NCI-H69 (cell line): ENCODE results near the gene BACH2.
A peak's percentile ranks its signal among the peaks of the same experiment; 100 is the strongest.

Experiments
- DNase-seq: peaks from one replicate; lab custom pipeline; 2025; lab: John Stamatoyannopoulos, UW

Gene BACH2

GRCh38 chr6:89966913-89967312 lies 329.7 kb downstream of the BACH2 start:
- no peak for DNase-seq

- peak; percentile 61 for DNase-seq
Observed at GRCh38 chr6:89966228-89966544, 330.5 kb downstream of the BACH2 start.

- DNase-seq: no peak
Observed at GRCh38 chr6:89965441-89966227, 331.0 kb downstream of the BACH2 start.

GRCh38 chr6:89963391-89963790 lies 333.3 kb downstream of the BACH2 start:
- no peak for DNase-seq

DNA sequence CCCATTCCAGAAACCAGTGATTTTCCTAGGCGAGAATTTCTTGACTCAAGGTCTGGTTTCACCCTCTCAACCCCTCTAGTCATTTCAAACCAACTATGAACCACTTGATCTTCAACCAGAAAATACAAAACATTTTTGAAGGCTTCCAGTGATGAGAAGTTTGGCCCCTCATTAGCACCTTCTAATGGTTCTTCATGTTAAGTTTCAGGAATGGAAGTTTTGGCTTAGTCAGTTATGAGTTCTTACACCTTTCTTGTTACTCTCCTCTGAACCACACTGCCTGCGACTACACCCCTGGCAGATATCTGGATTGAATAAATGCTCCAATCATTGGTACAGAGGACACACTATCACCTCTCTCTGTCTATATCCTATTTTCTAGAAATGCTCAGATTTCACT lies 335.2 kb downstream of the BACH2 start:
- no peak for DNase-seq

- DNase-seq: no peak
Observed at GRCh38 chr6:89959883-89960282, 336.8 kb downstream of the BACH2 start.

DNA sequence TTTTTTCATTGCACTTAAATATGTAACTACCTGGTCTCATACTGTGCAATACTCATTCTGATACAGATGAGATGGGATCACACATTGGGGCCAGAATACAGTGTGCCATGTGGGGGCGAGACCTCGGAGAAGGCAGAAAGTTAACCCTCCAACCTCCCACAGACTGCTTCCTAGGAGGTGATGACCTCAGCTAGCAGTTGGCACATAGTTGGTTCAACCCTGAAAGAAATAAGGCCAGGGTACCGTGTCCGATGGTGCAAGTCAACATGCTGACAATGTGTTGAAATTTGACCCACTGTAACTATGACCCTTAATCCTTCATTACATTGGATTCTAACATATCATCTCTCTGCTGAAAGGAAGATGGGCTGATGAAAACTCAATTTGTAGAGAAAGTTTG lies 340.5 kb downstream of the BACH2 start:
- DNase-seq: no peak

GRCh38 chr6:89955364-89955763 lies 341.3 kb downstream of the BACH2 start:
- DNase-seq: no peak

DNA sequence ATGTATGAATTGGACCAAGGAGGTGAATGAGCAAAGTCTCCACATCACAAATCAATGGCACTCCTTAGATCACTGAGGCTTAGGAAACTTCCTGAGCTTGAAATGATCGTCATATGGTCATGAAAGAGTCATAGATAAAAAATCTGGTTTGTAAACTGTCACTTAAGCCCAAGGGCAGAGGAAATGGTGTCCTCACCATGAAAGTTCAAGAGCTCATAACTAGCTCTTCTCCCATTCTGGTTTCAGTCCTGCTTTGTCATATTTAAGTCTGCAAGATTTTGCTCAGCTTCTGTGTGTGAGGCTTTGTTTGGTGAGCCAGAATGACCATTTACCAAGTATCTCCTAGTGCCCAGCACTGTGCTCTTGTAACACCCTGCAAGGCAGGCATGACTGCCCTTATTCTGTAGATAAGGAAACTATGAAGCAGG lies 341.9 kb downstream of the BACH2 start:
- no peak for DNase-seq

DNA sequence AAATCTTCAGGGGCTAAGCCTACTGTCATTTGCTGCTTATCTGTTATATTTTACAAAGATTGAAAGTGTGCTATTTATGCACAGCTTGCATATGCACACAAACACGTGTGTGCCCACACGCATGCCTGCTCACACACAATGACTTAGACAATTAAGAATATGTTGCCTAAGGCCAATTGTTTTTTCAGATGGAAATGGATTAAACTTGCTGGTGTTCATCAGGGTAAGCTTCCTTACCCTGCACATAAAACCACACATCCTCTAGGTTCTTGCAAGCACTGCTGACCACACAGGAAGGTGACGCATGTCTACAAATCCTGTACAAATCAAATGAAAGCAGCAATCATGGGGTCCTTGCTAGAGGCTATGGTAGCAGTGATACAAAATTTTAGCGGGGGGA lies 344.0 kb downstream of the BACH2 start:
- peak; percentile 59 for DNase-seq

- peak; percentile 59 for DNase-seq
Observed at GRCh38 chr6:89952105-89952671, 344.5 kb downstream of the BACH2 start.

DNA sequence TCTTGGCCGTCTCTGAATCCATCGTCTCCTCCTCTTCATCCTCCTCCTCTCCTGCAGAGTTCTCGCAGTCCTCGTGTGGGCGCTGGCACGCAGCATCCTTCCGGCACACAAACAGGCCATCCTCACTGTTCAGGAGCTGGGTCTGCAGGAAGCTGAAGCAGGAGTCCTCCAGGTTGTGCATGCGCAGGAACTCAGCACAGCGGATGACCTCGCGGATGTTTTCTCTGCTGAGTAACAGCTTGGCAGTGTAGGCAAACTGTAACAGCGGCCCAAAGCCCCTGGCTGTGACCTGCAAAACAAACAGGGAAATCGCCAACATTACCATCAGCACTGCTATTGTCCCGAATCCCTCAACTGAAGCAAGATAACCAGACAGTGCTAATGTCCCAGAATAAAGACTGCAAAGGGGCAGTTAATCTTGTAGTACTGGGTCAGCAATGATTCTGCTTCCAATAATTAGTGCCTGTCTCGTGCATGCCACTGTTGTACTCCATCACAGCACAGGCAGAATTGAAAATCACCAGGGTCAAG lies 345.0 kb downstream of the BACH2 start:
- DNase-seq: peak; percentile 74

DNA sequence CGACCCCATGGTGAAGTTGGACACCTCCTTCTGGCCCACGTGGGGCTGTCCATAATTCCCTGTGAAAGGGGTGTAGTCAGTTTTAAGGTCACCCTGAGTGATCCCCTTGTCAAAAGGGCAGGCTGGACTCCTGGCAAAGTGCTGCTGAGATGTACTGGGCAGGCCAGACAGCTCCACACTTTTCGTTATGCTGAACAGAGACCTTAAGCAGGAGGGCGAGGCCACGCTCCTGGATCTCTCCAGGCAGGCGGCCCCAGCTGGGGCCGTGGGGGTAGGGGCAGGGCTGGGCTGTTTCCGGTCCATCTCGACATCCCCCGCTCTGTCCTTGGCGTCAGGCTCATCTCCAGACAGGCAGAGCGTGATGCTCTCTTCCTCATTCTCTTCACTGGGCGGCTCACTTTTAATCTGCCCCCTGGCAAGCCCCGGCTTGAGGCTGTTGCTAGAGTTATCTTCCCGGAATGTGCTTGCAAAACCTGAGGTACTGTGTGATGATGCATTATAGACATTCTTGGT lies 345.7 kb downstream of the BACH2 start:
- no peak for DNase-seq

DNA sequence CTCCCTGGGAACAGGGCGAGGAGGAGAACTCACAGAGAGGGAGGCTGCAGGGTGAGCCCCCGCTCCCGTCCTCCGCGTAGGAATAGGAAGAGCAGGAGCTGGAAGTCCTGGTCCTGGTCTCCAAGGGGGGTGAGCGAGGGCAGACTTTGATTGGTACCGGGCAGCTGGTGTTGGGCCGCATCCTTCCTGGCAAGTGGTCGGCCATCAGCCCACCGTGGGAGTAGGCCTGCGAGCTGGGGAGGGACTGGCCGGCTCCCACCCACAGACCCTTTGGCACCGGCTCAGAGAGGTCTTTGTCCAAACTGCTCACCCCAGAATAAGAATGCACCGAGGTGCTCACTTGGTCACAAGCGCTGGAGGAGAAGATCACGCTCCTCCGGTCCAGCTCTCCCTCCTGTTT lies 346.2 kb downstream of the BACH2 start:
- DNase-seq: no peak

DNA sequence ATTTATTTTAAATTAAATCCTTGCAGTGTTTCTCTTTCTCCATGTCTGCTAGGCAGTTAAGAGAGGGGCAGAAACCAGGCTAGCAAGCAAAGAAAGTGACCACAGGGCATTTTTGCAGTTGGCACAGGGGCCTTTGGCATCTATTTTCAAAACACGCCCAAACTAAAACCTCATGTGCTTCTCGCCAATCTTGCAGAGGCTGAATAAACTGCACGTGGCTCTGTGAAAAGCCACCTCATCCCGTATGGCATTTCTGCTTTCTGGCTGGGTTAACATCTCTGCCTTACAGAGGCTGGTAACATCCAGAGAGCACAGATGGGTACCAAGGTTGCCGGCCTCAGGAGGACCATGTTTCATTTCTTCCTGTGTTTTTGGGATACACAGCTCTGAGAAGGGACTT lies 347.8 kb downstream of the BACH2 start:
- DNase-seq: no peak

DNA sequence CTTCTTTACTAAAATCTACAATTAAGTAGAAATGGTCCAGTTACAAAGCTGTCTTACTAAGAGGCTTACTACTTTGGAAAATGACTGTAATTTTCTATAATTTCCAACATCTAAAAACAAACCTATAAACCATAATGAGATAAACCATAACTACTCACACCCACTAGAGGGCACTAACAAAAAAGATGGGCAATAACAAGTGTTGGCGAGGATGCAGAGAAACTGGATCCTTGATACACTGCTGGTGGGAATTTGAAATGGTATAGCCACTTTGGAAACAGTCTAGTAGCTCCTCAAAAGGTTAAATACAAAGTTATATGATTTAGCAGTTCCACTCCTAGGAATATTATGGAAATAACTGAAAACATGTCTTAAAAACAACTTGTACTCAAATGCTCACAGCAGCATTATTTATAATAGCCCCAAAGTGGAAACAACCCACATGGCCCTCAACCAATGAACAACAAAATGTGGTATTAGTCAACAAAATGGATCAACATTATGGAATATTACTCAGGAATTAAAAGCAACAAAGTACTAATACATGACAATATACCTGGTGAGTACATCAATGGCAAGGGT lies 351.7 kb downstream of the BACH2 start:
- peak; percentile 33 for DNase-seq

GRCh38 chr6:89944181-89944755 lies 352.4 kb downstream of the BACH2 start:
- no peak for DNase-seq

DNA sequence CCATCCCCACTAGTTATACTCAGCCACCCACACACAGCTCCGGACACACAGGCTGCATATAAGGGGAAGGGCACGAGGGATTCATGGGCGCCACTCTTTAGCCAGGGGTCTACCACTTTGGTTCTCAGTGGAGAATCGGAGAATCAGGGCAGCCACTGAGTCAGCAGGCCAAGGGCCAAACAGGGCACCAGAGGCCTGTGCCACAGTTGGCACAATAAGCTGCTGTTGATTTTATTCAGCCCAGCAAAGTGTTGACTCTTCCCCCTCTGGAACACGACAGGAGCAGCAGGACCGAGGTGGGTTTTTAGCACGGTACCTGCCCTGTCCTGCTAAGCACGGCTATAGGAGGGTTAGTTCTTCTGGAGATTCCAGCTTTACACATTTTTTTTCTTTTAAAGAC lies 354.0 kb downstream of the BACH2 start:
- no peak for DNase-seq

DNA sequence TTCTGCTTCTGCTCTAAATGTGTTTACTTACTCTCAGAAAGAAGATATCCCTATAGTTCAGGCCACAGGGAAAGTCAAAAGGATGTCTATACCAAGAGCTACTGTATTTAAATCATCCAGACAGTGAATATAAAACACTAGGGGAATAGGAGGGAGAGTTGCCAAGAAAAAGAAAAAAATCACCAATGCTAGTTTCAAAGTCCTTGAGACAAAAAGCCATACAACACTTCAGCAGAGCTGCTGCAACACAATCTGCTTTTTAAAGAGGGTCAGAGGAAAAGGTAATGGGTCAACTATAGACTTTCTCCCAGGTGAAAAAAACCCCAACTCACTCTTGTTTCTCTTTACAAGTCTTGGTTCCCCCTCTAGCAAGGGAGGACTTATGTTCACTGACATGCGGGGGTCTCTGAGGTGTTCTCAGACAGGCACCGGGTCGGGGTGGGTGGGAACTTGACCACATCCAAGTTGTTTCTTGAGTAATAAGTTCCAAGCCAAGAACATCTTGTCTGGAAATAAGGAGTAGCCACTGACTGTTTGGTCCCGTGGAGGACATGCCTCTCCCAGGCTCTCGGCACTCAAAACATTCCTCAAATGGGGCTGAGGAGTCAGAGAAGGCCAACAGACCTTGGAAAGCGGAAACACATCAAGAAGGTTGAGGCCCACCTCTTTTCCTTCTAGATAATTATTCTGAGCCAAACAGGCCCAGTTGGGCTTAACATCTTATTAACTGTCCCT lies 354.7 kb downstream of the BACH2 start:
- no peak for DNase-seq

DNA sequence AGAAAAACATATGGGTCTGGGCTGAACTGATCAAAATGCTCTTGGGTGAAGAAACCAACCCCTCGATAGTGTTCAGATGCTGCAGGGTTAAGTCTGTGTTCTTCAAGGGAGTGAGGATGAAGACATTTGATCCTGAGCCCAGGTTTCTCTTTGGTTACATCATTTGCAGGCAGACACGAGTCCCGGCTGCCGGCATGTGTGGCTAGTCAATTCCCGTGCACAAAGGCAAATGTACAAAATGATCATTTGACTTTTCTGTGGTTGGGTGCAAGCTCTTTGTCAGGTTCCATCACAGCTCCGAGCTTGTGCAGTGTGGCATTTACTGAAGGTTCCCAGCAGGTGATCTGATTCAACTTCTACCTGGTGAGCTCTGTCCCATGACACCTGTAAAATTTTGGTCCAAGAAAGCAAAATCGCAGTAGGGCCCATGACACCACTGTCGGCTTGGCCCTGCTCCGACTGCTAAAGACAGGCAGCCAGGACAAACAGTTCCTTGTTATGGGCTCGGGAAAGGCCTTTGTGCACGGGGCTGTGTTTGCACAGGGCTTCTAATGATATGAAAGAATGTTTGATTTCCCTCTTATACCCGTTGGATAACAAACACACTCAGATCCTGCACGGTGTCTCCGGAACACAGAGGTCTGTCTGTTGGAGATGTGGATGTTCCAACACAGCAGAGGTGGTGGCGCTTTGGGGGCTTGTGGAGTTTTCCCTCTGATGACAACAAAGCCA lies 355.4 kb downstream of the BACH2 start:
- peak; percentile 49 for DNase-seq
